ENCODE data around the gene DENND4B. TPM values are rescaled to one million over a fixed set of nuclear protein-coding genes. Genes with fewer than 3 reads are reported as not detected.

Gene DENND4B
- total and polyA plus RNA-seq, 2 experiments from 2014 or later: 3.9 to 6.1 TPM

GRCh38 chr1:153973071-153973470, 26.6 kb upstream of the DENND4B start:
- WGBS, 2 experiments (ENCODE audit: low coverage in 1 of 2, low lambda C conversion rate in 2 of 2, missing lambda C conversion rate in 2 of 2): 74 to 75% methylated on average over 3 of the region's 3 CpGs
- no peak overlapping the region for H3K4me2 ChIP-seq (ENCODE audit: unreplicated experiment)
- H3K27me3 ChIP-seq (replicated peaks; ENCODE audit: insufficient read depth): no peaks in the 10 kb centered on the region
- no peak overlapping the region for H2AFZ ChIP-seq
- H3K9ac ChIP-seq: no peak overlapping the region
- H3K9me2 ChIP-seq (ENCODE audit: insufficient read depth): no peaks in the 10 kb centered on the region
- peaks cover 20% of the 10 kb centered on the region for H3K36me3 ChIP-seq (ENCODE audit: low read depth)
- peaks cover 13% of the 10 kb centered on the region for H3F3A ChIP-seq (ENCODE audit: insufficient read depth)
- TF ChIP-seq EZH2 (IDR thresholded peaks at IDR 0.05; ENCODE audit: insufficient read depth, poor library complexity, severe bottlenecking) (no peak), EZH2phosphoT487 (IDR thresholded peaks at IDR 0.05; ENCODE audit: insufficient read depth, low read depth) (no peak)
- no peaks in the 10 kb centered on the region for H4K20me1 ChIP-seq (ENCODE audit: insufficient read depth)
- H3K4me3 ChIP-seq: no peak overlapping the region
- no peak overlapping the region for H3K27ac ChIP-seq
- H3K4me1 ChIP-seq (ENCODE audit: insufficient read depth): peaks cover 16% of the 10 kb centered on the region
- no peak for DNase-seq
- no peaks in the 10 kb centered on the region for H3K9me3 ChIP-seq (ENCODE audit: low read depth)
- H3K79me2 ChIP-seq (ENCODE audit: insufficient read depth): peaks cover 21% of the 10 kb centered on the region
- in situ Hi-C loops (cut with MboI): no loop called here

- no peak overlapping the region for H2AFZ ChIP-seq
- no peak for DNase-seq
- H3K9ac ChIP-seq: no peak overlapping the region
- peaks cover 14% of the 10 kb centered on the region; the same call in 1 of the 2 replicates for H3K36me3 ChIP-seq (ENCODE audit: low read depth)
- H3K4me2 ChIP-seq (ENCODE audit: unreplicated experiment): no peak overlapping the region
- H3F3A ChIP-seq (ENCODE audit: insufficient read depth): peaks cover 23% of the 10 kb centered on the region
- H3K27ac ChIP-seq: no peak overlapping the region
- 68 to 76% methylated on average over 2 of the region's 2 CpGs for WGBS, 2 experiments (ENCODE audit: low coverage in 1 of 2, low lambda C conversion rate in 2 of 2, missing lambda C conversion rate in 2 of 2)
- no peaks in the 10 kb centered on the region for H3K9me3 ChIP-seq (ENCODE audit: low read depth)
- peaks cover 10% of the 10 kb centered on the region for H3K79me2 ChIP-seq (ENCODE audit: insufficient read depth)
- no peaks in the 10 kb centered on the region for H3K9me2 ChIP-seq (ENCODE audit: insufficient read depth)
- no peaks in the 10 kb centered on the region for H4K20me1 ChIP-seq (ENCODE audit: insufficient read depth)
- H3K4me3 ChIP-seq: no peak overlapping the region
- in situ Hi-C loops (cut with MboI): no loop called here
- H3K27me3 ChIP-seq (replicated peaks; ENCODE audit: insufficient read depth): no peaks in the 10 kb centered on the region
- peaks cover 16% of the 10 kb centered on the region for H3K4me1 ChIP-seq (ENCODE audit: insufficient read depth)
- no peak for TF ChIP-seq EZH2 (IDR thresholded peaks at IDR 0.05; ENCODE audit: insufficient read depth, poor library complexity, severe bottlenecking)
Observed at GRCh38 chr1:153970346-153970745, 23.8 kb upstream of the DENND4B start.

- Histone ChIP-seq H3K79me2 (ENCODE audit: insufficient read depth) (peaks cover 21% of the 10 kb centered on the region), H4K20me1 (ENCODE audit: insufficient read depth) (no peaks in the 10 kb centered on the region), H3K27me3 (replicated peaks; ENCODE audit: insufficient read depth) (no peaks in the 10 kb centered on the region), H3K4me2 (ENCODE audit: unreplicated experiment) (no peak overlapping the region), H3K4me3 (no peak overlapping the region), H3K36me3 (ENCODE audit: low read depth) (0 out of 2 replicates have a peak, but pooled peaks cover 3% of the 10 kb centered on the region), H3K27ac (no peak overlapping the region), H3K9me3 (ENCODE audit: low read depth) (no peaks in the 10 kb centered on the region), H3K9ac (no peak overlapping the region), H3K4me1 (ENCODE audit: insufficient read depth) (peaks cover 21% of the 10 kb centered on the region), H2AFZ (no peak overlapping the region), H3F3A (ENCODE audit: insufficient read depth) (peaks cover 14% of the 10 kb centered on the region), H3K9me2 (ENCODE audit: insufficient read depth) (no peaks in the 10 kb centered on the region)
- in situ Hi-C loops (cut with MboI): no loop called here
- TF ChIP-seq EZH2 (IDR thresholded peaks at IDR 0.05; ENCODE audit: insufficient read depth, poor library complexity, severe bottlenecking) (no peak), EZH2phosphoT487 (IDR thresholded peaks at IDR 0.05; ENCODE audit: insufficient read depth, low read depth) (no peak)
- no peak for DNase-seq
- 89 to 100% methylated on average over 2 of the region's 2 CpGs for WGBS, 2 experiments (ENCODE audit: low coverage in 1 of 2, low lambda C conversion rate in 2 of 2, missing lambda C conversion rate in 2 of 2)
Observed at GRCh38 chr1:153968972-153969371, 22.5 kb upstream of the DENND4B start.

- no peaks in the 10 kb centered on the region for H3K36me3 ChIP-seq (ENCODE audit: low read depth)
- peaks cover 13% of the 10 kb centered on the region for H3F3A ChIP-seq (ENCODE audit: insufficient read depth)
- H3K9ac ChIP-seq: peak overlapping the region; percentile 85; the same call in 1 of the 2 replicates
- peak overlapping the region; percentile 96 for H3K4me2 ChIP-seq (ENCODE audit: unreplicated experiment)
- in situ Hi-C loops (cut with MboI): no loop called here
- H3K9me2 ChIP-seq (ENCODE audit: insufficient read depth): no peaks in the 10 kb centered on the region
- H3K27ac ChIP-seq: no peak overlapping the region
- H3K4me1 ChIP-seq (ENCODE audit: insufficient read depth): peaks cover 21% of the 10 kb centered on the region
- peak overlapping the region; percentile 94 for H2AFZ ChIP-seq
- DNase-seq: no peak
- peaks cover 24% of the 10 kb centered on the region for H3K79me2 ChIP-seq (ENCODE audit: insufficient read depth)
- no peaks in the 10 kb centered on the region for H3K27me3 ChIP-seq (replicated peaks; ENCODE audit: insufficient read depth)
- H3K9me3 ChIP-seq (ENCODE audit: low read depth): no peaks in the 10 kb centered on the region
- H3K4me3 ChIP-seq: peak overlapping the region; percentile 91
- TF ChIP-seq EZH2phosphoT487 (IDR thresholded peaks at IDR 0.05; ENCODE audit: insufficient read depth, low read depth) (no peak), EZH2 (IDR thresholded peaks at IDR 0.05; ENCODE audit: insufficient read depth, poor library complexity, severe bottlenecking) (no peak)
- 14 to 16% methylated on average over 9 to 13 of the region's 13 CpGs for WGBS, 2 experiments (ENCODE audit: low coverage in 1 of 2, low lambda C conversion rate in 2 of 2, missing lambda C conversion rate in 2 of 2)
- no peaks in the 10 kb centered on the region for H4K20me1 ChIP-seq (ENCODE audit: insufficient read depth)
Observed at GRCh38 chr1:153968408-153968807, 21.9 kb upstream of the DENND4B start.

- Histone ChIP-seq H3K79me2 (ENCODE audit: insufficient read depth) (peaks cover 28% of the 10 kb centered on the region), H3F3A (ENCODE audit: insufficient read depth) (peaks cover 13% of the 10 kb centered on the region), H3K9ac (peak overlapping the region; percentile 85), H3K36me3 (ENCODE audit: low read depth) (no peaks in the 10 kb centered on the region), H4K20me1 (ENCODE audit: insufficient read depth) (no peaks in the 10 kb centered on the region), H3K27me3 (replicated peaks; ENCODE audit: insufficient read depth) (no peaks in the 10 kb centered on the region), H3K4me2 (ENCODE audit: unreplicated experiment) (peak overlapping the region; percentile 96), H3K4me1 (ENCODE audit: insufficient read depth) (peaks cover 21% of the 10 kb centered on the region), H3K27ac (peak overlapping the region; percentile 87), H2AFZ (peak overlapping the region; percentile 94), H3K9me2 (ENCODE audit: insufficient read depth) (no peaks in the 10 kb centered on the region), H3K4me3 (peak overlapping the region; percentile 91), H3K9me3 (ENCODE audit: low read depth) (no peaks in the 10 kb centered on the region)
- TF ChIP-seq EZH2phosphoT487 (IDR thresholded peaks at IDR 0.05; ENCODE audit: insufficient read depth, low read depth) (no peak), EZH2 (IDR thresholded peaks at IDR 0.05; ENCODE audit: insufficient read depth, poor library complexity, severe bottlenecking) (no peak)
- in situ Hi-C loops (cut with MboI): no loop called here
- peak; percentile 47 for DNase-seq
- 0 to 1% methylated on average over 8 of the region's 8 CpGs for WGBS, 2 experiments (ENCODE audit: low coverage in 1 of 2, low lambda C conversion rate in 2 of 2, missing lambda C conversion rate in 2 of 2)
Observed at GRCh38 chr1:153968000-153968363, 21.5 kb upstream of the DENND4B start.
